ENCODE results near the gene TCAP.
A peak's percentile ranks its signal among the peaks of the same experiment; 100 is the strongest.

The TCAP gene

GRCh38 chr17:39623356-39623950 is 41.7 kb upstream of the TCAP start:
- no peak overlapping the region for H3K4me3 ChIP-seq (ENCODE audit: low read length, poor library complexity, severe bottlenecking)
- H3K27me3 ChIP-seq (ENCODE audit: insufficient read depth, low read length, poor library complexity, severe bottlenecking), result no peaks in the 10 kb centered on the region
- no peaks in the 10 kb centered on the region for H3K9me2 ChIP-seq (replicated peaks; ENCODE audit: low read depth, low read length)
- H3K9ac ChIP-seq (ENCODE audit: low read depth, low read length, poor library complexity, severe bottlenecking), result no peak overlapping the region
- no peaks in the 10 kb centered on the region for H4K20me1 ChIP-seq (ENCODE audit: insufficient read depth, low read length, poor library complexity, severe bottlenecking)
- H3K36me3 ChIP-seq (ENCODE audit: insufficient read depth, low read length), result no peaks in the 10 kb centered on the region
- H3K79me2 ChIP-seq (ENCODE audit: insufficient read depth, low read length), result no peaks in the 10 kb centered on the region
- H3K4me2 ChIP-seq (ENCODE audit: low read depth, low read length, poor library complexity, severe bottlenecking), result peak overlapping the region; percentile 38
- peaks cover 16% of the 10 kb centered on the region for H3K4me1 ChIP-seq (ENCODE audit: insufficient read depth, low read length, poor library complexity, severe bottlenecking)
- peak; percentile 89 for TF ChIP-seq CTCF (conservative IDR thresholded peaks at IDR 0.05; ENCODE audit: low read length)
- TF ChIP-seq EZH2phosphoT487 (IDR thresholded peaks at IDR 0.05; ENCODE audit: borderline replicate concordance), result no peak
- H2AFZ ChIP-seq (ENCODE audit: low read length), result 0 out of 2 replicates have a peak overlapping the region, but pooled peaks have one; percentile 63
- H3F3A ChIP-seq (ENCODE audit: low read depth), result no peaks in the 10 kb centered on the region
- no peaks in the 10 kb centered on the region for H3K9me3 ChIP-seq (ENCODE audit: insufficient read depth, low read depth, low read length)

GRCh38 chr17:39624313-39624712 is 40.8 kb upstream of the TCAP start:
- peaks cover 8% of the 10 kb centered on the region for H3K4me1 ChIP-seq (ENCODE audit: insufficient read depth, low read length, poor library complexity, severe bottlenecking)

GRCh38 chr17:39625198-39625785 is 39.9 kb upstream of the TCAP start:
- Histone ChIP-seq H3K27me3 (ENCODE audit: insufficient read depth, low read length, poor library complexity, severe bottlenecking) (no peaks in the 10 kb centered on the region), H3K9ac (ENCODE audit: low read depth, low read length, poor library complexity, severe bottlenecking) (no peak overlapping the region), H3K79me2 (ENCODE audit: insufficient read depth, low read length) (no peaks in the 10 kb centered on the region), H3K9me2 (replicated peaks; ENCODE audit: low read depth, low read length) (no peaks in the 10 kb centered on the region), H3K9me3 (ENCODE audit: insufficient read depth, low read depth, low read length) (no peaks in the 10 kb centered on the region), H3K4me3 (ENCODE audit: low read length, poor library complexity, severe bottlenecking) (no peak overlapping the region), H4K20me1 (ENCODE audit: insufficient read depth, low read length, poor library complexity, severe bottlenecking) (no peaks in the 10 kb centered on the region), H3K4me2 (ENCODE audit: low read depth, low read length, poor library complexity, severe bottlenecking) (no peak overlapping the region), H3K4me1 (ENCODE audit: insufficient read depth, low read length, poor library complexity, severe bottlenecking) (peaks cover 8% of the 10 kb centered on the region), H2AFZ (ENCODE audit: low read length) (no peak overlapping the region), H3F3A (ENCODE audit: low read depth) (no peaks in the 10 kb centered on the region), H3K36me3 (ENCODE audit: insufficient read depth, low read length) (no peaks in the 10 kb centered on the region)
- TF ChIP-seq CTCF (conservative IDR thresholded peaks at IDR 0.05; ENCODE audit: low read length) (no peak), EZH2phosphoT487 (IDR thresholded peaks at IDR 0.05; ENCODE audit: borderline replicate concordance) (no peak)

More at GRCh38 chr17:39624313-39624712, 40.8 kb upstream of the TCAP start:
- no peak overlapping the region for H2AFZ ChIP-seq (ENCODE audit: low read length)
- H3F3A ChIP-seq (ENCODE audit: low read depth), result no peaks in the 10 kb centered on the region
- H3K4me3 ChIP-seq (ENCODE audit: low read length, poor library complexity, severe bottlenecking), result no peak overlapping the region
- no peaks in the 10 kb centered on the region for H3K9me2 ChIP-seq (replicated peaks; ENCODE audit: low read depth, low read length)
- no peaks in the 10 kb centered on the region for H4K20me1 ChIP-seq (ENCODE audit: insufficient read depth, low read length, poor library complexity, severe bottlenecking)
- H3K36me3 ChIP-seq (ENCODE audit: insufficient read depth, low read length), result no peaks in the 10 kb centered on the region
- no peak overlapping the region for H3K9ac ChIP-seq (ENCODE audit: low read depth, low read length, poor library complexity, severe bottlenecking)
- no peak for TF ChIP-seq CTCF (conservative IDR thresholded peaks at IDR 0.05; ENCODE audit: low read length)
- no peaks in the 10 kb centered on the region for H3K27me3 ChIP-seq (ENCODE audit: insufficient read depth, low read length, poor library complexity, severe bottlenecking)
- H3K4me2 ChIP-seq (ENCODE audit: low read depth, low read length, poor library complexity, severe bottlenecking), result no peak overlapping the region
- no peaks in the 10 kb centered on the region for H3K79me2 ChIP-seq (ENCODE audit: insufficient read depth, low read length)
- H3K9me3 ChIP-seq (ENCODE audit: insufficient read depth, low read depth, low read length), result no peaks in the 10 kb centered on the region

All from Loucy (cell line).